SK-N-SH (cell line): ENCODE measurements around the gene NPY1R. TPM values are rescaled to one million over a fixed set of nuclear protein-coding genes. Genes with fewer than 3 reads are reported as not detected.

ENCODE experiments used
- CTCF ChIA-PET: fragments of 300-600, 350-600 bp; formaldehyde crosslinking; extraction: SDS; loops from one replicate; lab custom pipeline; 2021; lab: Yijun Ruan, JAX
- POLR2A ChIA-PET: fragments of 350-600 bp; sonication (Branson Sonifier 250); formaldehyde crosslinking; extraction: SDS; loops from one replicate; lab custom pipeline; 2020; ENCODE audit warnings: antibody characterized with exemption, inconsistent platforms; lab: Yijun Ruan, JAX
- DNase-seq: peaks from one replicate; pipeline ENCODE4 v3.0.0; 2012
- H2AFZ ChIP-seq: fragments of 200-600 bp; sonication (generic); 2 replicates; pipeline ENCODE4 v1.8.1; 2016; ENCODE audit warnings: antibody characterized with exemption, mild to moderate bottlenecking, low read depth
- H3F3A ChIP-seq: fragments of 200-600 bp; sonication (generic); replicated peaks from 2 replicates; pipeline ENCODE3; 2016; ENCODE audit warnings: antibody characterized with exemption, mild to moderate bottlenecking; ENCODE audit not compliant: insufficient read depth
- H3K27ac ChIP-seq, 2 experiments: fragments of 200-500 bp in 1 of 2; fragments of 200-600 bp in 1 of 2; sonication (Bioruptor generic) in 1 of 2; sonication (generic), shearing (Covaris generic) in 1 of 2; 2 replicates each; pipeline versions ENCODE4 v1.5.1 to v1.6.1; 2014 to 2016; ENCODE audit warnings: low read depth in 2 of 2, inconsistent platforms in 1 of 2, low read length in 1 of 2, mild to moderate bottlenecking in 1 of 2, mixed read lengths in 1 of 2
- H3K27me3 ChIP-seq: fragments of 200-600 bp; sonication (generic), shearing (Covaris generic); 2 replicates; pipeline ENCODE4 v1.6.1; 2016; ENCODE audit warnings: mixed run types; ENCODE audit not compliant: insufficient read depth
- H3K36me3 ChIP-seq, 2 experiments: fragments of 200-500 bp in 1 of 2; fragments of 200-600 bp in 1 of 2; sonication (Bioruptor generic) in 1 of 2; sonication (generic) in 1 of 2; replicated peaks in 1 of 2; 2 replicates each; pipeline versions ENCODE3 to v1.5.1; 2014 to 2016; ENCODE audit warnings: low read length in 1 of 2, mild to moderate bottlenecking in 1 of 2; ENCODE audit not compliant: insufficient read depth in 2 of 2, control insufficient read depth in 1 of 2
- H3K4me1 ChIP-seq, 2 experiments: fragments of 200-500 bp in 1 of 2; fragments of 200-600 bp in 1 of 2; sonication (Bioruptor generic) in 1 of 2; sonication (generic), shearing (Covaris generic) in 1 of 2; 2 replicates each; pipeline versions ENCODE4 v1.5.1 to v1.6.1; 2014 to 2016; ENCODE audit warnings: low read depth in 1 of 2, low read length in 1 of 2, mixed run types in 1 of 2; ENCODE audit not compliant: insufficient read depth in 2 of 2, control insufficient read depth in 1 of 2
- H3K4me2 ChIP-seq: fragments of 200-600 bp; sonication (generic), shearing (Covaris generic); 2 replicates; pipeline ENCODE4 v1.6.1; 2017; ENCODE audit warnings: mixed run types
- H3K4me3 ChIP-seq, 2 experiments: fragments of 200-500 bp in 1 of 2; fragments of 200-600 bp in 1 of 2; sonication (Bioruptor generic) in 1 of 2; sonication (generic), shearing (Covaris generic) in 1 of 2; 2 replicates each; pipeline versions ENCODE4 v1.5.1 to v1.8.1; 2014 to 2016; ENCODE audit warnings: low read depth in 2 of 2, inconsistent platforms in 1 of 2, low read length in 1 of 2, mild to moderate bottlenecking in 1 of 2, mixed read lengths in 1 of 2, moderate library complexity in 1 of 2
- H3K79me2 ChIP-seq: fragments of 200-600 bp; sonication (generic); 2 replicates; pipeline ENCODE4 v1.8.1; 2017; ENCODE audit warnings: mild to moderate bottlenecking; ENCODE audit not compliant: insufficient read depth
- H3K9ac ChIP-seq: fragments of 200-600 bp; sonication (generic); 2 replicates; pipeline ENCODE4 v1.6.1; 2017; ENCODE audit warnings: mixed run types
- H3K9me2 ChIP-seq: fragments of 200-600 bp; sonication (generic); 2 replicates; pipeline ENCODE4 v1.6.1; 2017; ENCODE audit warnings: mixed run types
- H3K9me3 ChIP-seq: fragments of 200-600 bp; sonication (generic); 2 replicates; pipeline ENCODE4 v1.6.1; 2017; ENCODE audit warnings: mixed run types, mild to moderate bottlenecking, moderate library complexity
- H4K20me1 ChIP-seq: fragments of 200-600 bp; sonication (generic); 2 replicates; pipeline ENCODE4 v1.6.1; 2017; ENCODE audit warnings: mild to moderate bottlenecking, mixed run types; ENCODE audit not compliant: insufficient read depth
- CHD2 ChIP-seq: fragments of 150-350 bp; IDR thresholded peaks from 2 replicates; pipeline ENCODE4 v1.6.1; 2018; ENCODE audit warnings: low read length; ENCODE audit not compliant: partially characterized antibody
- ELF1 ChIP-seq: IDR thresholded peaks from 2 replicates; pipeline ENCODE4 v1.4.0; 2012
- FOXJ3 ChIP-seq: sonication (generic); formaldehyde crosslinking; IDR thresholded peaks from 2 replicates; pipeline ENCODE4 v1.5.1; 2020; ENCODE audit warnings: mild to moderate bottlenecking, missing genetic modification reagents
- FOXM1 ChIP-seq: IDR thresholded peaks from 2 replicates; pipeline ENCODE4 v1.4.0; 2012; ENCODE audit warnings: low read depth, mild to moderate bottlenecking
- IRF3 ChIP-seq: fragments of 150-350 bp; IDR thresholded peaks from 2 replicates; pipeline ENCODE4 v1.6.1; 2016; ENCODE audit warnings: mild to moderate bottlenecking, low read depth, low read length
- JUND ChIP-seq: IDR thresholded peaks from 2 replicates; pipeline ENCODE4 v1.4.0; 2012
- MAX ChIP-seq: IDR thresholded peaks from 2 replicates; pipeline ENCODE4 v1.4.0; 2012; ENCODE audit warnings: low read depth
- NRF1 ChIP-seq: IDR thresholded peaks from 2 replicates; pipeline ENCODE4 v1.6.1; 2012; ENCODE audit warnings: low read depth, mild to moderate bottlenecking, low read length
- PBX3 ChIP-seq: IDR thresholded peaks from 2 replicates; pipeline ENCODE4; 2012
- REST ChIP-seq: IDR thresholded peaks from 2 replicates; pipeline ENCODE4 v1.6.1; 2012; ENCODE audit warnings: mild to moderate bottlenecking, low read depth, low read length, moderate library complexity
- TAF1 ChIP-seq: IDR thresholded peaks from 2 replicates; pipeline ENCODE4 v1.6.1; 2012; ENCODE audit warnings: low read depth, mild to moderate bottlenecking, low read length, moderate library complexity, borderline replicate concordance
- ZBTB33 ChIP-seq: IDR thresholded peaks from 2 replicates; pipeline ENCODE4 v1.4.0; 2012; ENCODE audit warnings: low read depth, borderline replicate concordance
- WGBS: methylation state at CpG from one replicate; pipeline ENCODE4 v1.1.6; 2017; ENCODE audit warnings: low lambda C conversion rate; 5-methylcytosine and 5-hydroxymethylcytosine counted together
- polyA plus RNA-seq, 3 experiments: library from polyadenylated mRNA; depleted of rRNA; stranded (reverse); fragments of >200 nt; gene quantifications; 2 replicates each; pipeline ENCODE4 v1.2.3, GENCODE V29; 2012

The NPY1R gene
- polyA plus RNA-seq, 1 of the 3 experiments (the other 2 are of a cell fraction), result not detected

GRCh38 chr4:163335384-163335783, 3.0 kb upstream of the NPY1R start:
- H3K79me2 ChIP-seq, result no peaks in the 10 kb centered on the region
- peaks cover 22% of the 10 kb centered on the region; the same call in 1 of the 2 replicates for H3K27me3 ChIP-seq
- no peak overlapping the region for H3K9ac ChIP-seq
- H3K4me1 ChIP-seq, result peaks cover 4 to 9% of the 10 kb centered on the region in 2 experiments; a peak in 2 of 4 replicates
- POLR2A ChIA-PET, result no interaction called here
- no peak overlapping the region for H3K4me3 ChIP-seq
- peaks cover 7% of the 10 kb centered on the region for H3F3A ChIP-seq
- H4K20me1 ChIP-seq, result no peaks in the 10 kb centered on the region
- WGBS, result 2% methylated on average over 3 of the region's 3 CpGs
- no peak overlapping the region for H3K27ac ChIP-seq
- no peaks in the 10 kb centered on the region for H3K9me2 ChIP-seq
- CTCF ChIA-PET, result interaction anchor here (1.3 kb wide), 1 partner anchor 11 kb away, joined by 3 read pairs; no protein-coding TSS in a partner anchor
- H3K4me2 ChIP-seq, result no peak overlapping the region
- H3K9me3 ChIP-seq, result no peaks in the 10 kb centered on the region
- no peak overlapping the region for H2AFZ ChIP-seq
- TF ChIP-seq CHD2 (no peak), FOXJ3 (CRISPR knock-in tag) (no peak), PBX3 (no peak), TAF1 (no peak), ELF1 (no peak), REST (no peak), FOXM1 (no peak), ZBTB33 (no peak), MAX (no peak), JUND (no peak), IRF3 (no peak), NRF1 (no peak)
- TF ChIP-seq, all 33 proteins: peak for 0
- H3K36me3 ChIP-seq, result no peaks in the 10 kb centered on the region
- DNase-seq, result no peak
